ENCODE data around the gene CABLES1.
"Not testable (repeated sequence)": the region's sequence is repeated elsewhere in the genome, so short reads cannot be mapped to it uniquely, and the experiment has no call there.

- TF ChIP-seq TAF1, USF2 (IDR thresholded peaks at IDR 0.05; ENCODE audit: borderline replicate concordance, low read depth, low read length): not testable (repeated sequence)
These were observed 44.0 kb upstream of the CABLES1 start for GRCh38 chr18:23091017-23091993.
